ENCODE data around the gene TLK1. TPM values are rescaled to one million over a fixed set of nuclear protein-coding genes. Genes with fewer than 3 reads are reported as not detected.
A peak's percentile ranks its signal among the peaks of the same experiment; 100 is the strongest.

Gene TLK1
- total and polyA plus RNA-seq, 9 of the 15 experiments (the other 6 are each of a cell fraction or from before 2014, with no cell fraction given) = 20.2 to 101 (median 40.5) TPM

DNA sequence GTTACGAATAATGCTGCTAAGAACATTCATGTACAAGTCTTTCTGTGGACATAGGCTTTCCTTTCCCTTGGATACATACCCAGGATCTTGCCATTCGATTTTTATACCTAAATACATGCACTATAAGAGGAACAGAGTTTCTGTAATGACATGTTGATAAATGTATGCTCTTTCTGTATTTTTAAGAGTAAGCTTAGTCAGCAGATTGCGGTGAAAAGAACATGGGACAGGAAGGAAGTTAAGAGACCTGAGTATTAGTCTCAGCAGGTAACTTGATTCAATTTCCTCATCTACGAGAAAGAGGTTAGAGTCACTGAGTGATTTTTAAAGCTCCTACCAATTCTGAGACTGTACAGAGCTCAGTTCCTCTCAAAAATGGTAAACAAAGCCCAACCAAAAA, 2.6 kb upstream of the TLK1 start (continued):
- TF ChIP-seq, protein P1, sequence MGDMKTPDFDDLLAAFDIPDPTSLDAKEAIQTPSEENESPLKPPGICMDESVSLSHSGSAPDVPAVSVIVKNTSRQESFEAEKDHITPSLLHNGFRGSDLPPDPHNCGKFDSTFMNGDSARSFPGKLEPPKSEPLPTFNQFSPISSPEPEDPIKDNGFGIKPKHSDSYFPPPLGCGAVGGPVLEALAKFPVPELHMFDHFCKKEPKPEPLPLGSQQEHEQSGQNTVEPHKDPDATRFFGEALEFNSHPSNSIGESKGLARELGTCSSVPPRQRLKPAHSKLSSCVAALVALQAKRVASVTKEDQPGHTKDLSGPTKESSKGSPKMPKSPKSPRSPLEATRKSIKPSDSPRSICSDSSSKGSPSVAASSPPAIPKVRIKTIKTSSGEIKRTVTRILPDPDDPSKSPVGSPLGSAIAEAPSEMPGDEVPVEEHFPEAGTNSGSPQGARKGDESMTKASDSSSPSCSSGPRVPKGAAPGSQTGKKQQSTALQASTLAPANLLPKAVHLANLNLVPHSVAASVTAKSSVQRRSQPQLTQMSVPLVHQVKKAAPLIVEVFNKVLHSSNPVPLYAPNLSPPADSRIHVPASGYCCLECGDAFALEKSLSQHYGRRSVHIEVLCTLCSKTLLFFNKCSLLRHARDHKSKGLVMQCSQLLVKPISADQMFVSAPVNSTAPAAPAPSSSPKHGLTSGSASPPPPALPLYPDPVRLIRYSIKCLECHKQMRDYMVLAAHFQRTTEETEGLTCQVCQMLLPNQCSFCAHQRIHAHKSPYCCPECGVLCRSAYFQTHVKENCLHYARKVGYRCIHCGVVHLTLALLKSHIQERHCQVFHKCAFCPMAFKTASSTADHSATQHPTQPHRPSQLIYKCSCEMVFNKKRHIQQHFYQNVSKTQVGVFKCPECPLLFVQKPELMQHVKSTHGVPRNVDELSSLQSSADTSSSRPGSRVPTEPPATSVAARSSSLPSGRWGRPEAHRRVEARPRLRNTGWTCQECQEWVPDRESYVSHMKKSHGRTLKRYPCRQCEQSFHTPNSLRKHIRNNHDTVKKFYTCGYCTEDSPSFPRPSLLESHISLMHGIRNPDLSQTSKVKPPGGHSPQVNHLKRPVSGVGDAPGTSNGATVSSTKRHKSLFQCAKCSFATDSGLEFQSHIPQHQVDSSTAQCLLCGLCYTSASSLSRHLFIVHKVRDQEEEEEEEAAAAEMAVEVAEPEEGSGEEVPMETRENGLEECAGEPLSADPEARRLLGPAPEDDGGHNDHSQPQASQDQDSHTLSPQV (IDR thresholded peaks at IDR 0.05) = 0 out of 2 replicates have a peak, but pooled peaks have one; percentile 19
- TF ChIP-seq ZNF316 (IDR thresholded peaks at IDR 0.05) (peak; percentile 99), EP400 (IDR thresholded peaks at IDR 0.05) (peak; percentile 15; the same call in 1 of the 2 replicates), TEAD2 (tag; IDR thresholded peaks at IDR 0.05) (0 out of 2 replicates have a peak, but pooled peaks have one; percentile 35), MAFF (IDR thresholded peaks at IDR 0.05; ENCODE audit: low read length) (peak; percentile 92)
- TF ChIP-seq, protein P2, sequence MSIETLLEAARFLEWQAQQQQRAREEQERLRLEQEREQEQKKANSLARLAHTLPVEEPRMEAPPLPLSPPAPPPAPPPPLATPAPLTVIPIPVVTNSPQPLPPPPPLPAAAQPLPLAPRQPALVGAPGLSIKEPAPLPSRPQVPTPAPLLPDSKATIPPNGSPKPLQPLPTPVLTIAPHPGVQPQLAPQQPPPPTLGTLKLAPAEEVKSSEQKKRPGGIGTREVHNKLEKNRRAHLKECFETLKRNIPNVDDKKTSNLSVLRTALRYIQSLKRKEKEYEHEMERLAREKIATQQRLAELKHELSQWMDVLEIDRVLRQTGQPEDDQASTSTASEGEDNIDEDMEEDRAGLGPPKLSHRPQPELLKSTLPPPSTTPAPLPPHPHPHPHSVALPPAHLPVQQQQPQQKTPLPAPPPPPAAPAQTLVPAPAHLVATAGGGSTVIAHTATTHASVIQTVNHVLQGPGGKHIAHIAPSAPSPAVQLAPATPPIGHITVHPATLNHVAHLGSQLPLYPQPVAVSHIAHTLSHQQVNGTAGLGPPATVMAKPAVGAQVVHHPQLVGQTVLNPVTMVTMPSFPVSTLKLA (conservative IDR thresholded peaks at IDR 0.05) = 0 out of 4 replicates have a peak, but pooled peaks of 1 of the 2 experiments have one; percentile 33

All from K562 (cell line).